Transverse colon (tissue), 3 donors: Measurements from ENCODE around the gene GOLGA6L10.
"Not testable (repeated sequence)": the region's sequence is repeated elsewhere in the genome, so short reads cannot be mapped to it uniquely, and the experiment has no call there.

Experiments used
- POLR2A ChIP-seq: fragments of 450-650 bp; IDR thresholded peaks from one replicate; pipeline ENCODE4 v1.6.1; 2016; ENCODE audit warnings: antibody characterized with exemption, mild to moderate bottlenecking, moderate library complexity
- POLR2AphosphoS5 ChIP-seq, 3 donors: sonication (generic); formaldehyde crosslinking; IDR thresholded peaks; one replicate each; pipeline ENCODE4 v1.6.1; 2016; ENCODE audit warnings: antibody characterized with exemption in 3 of 3

- not testable (repeated sequence) for TF ChIP-seq POLR2AphosphoS5 (IDR thresholded peaks at IDR 0.05); POLR2A
These were observed 18.5 kb upstream of the GOLGA6L10 start for GRCh38 chr15:82367790-82368189.
